ENCODE results near the gene SNRPA. TPM values are rescaled to one million over a fixed set of nuclear protein-coding genes. Genes with fewer than 3 reads are reported as not detected.

The SNRPA gene
- total and polyA plus RNA-seq, 2 of the 4 experiments (the other 2 are of a cell fraction), result 30.3 to 81.3 TPM

GRCh38 chr19:40775632-40776022 lies 24.6 kb downstream of the SNRPA start:
- no peak overlapping the region for H3K14ac ChIP-seq (replicated peaks; ENCODE audit: low read depth, low read length)
- no peak overlapping the region for H3K9ac ChIP-seq (ENCODE audit: low read depth, low read length)
- H4K5ac ChIP-seq (ENCODE audit: low read depth, low read length), result no peak overlapping the region
- H3K23ac ChIP-seq (ENCODE audit: low read depth, low read length), result no peak overlapping the region
- H4K91ac ChIP-seq (ENCODE audit: insufficient read depth, low read depth, low read length), result no peak overlapping the region
- TF ChIP-seq NFE2L2 (IDR thresholded peaks at IDR 0.05; ENCODE audit: low read depth, low read length), result no peak
- no peak for TF ChIP-seq SMC3 (IDR thresholded peaks at IDR 0.05; ENCODE audit: low read depth, low read length)
- TF ChIP-seq CHD1 (IDR thresholded peaks at IDR 0.05; ENCODE audit: low read depth, low read length), result no peak
- TF ChIP-seq RAD21 (IDR thresholded peaks at IDR 0.05; ENCODE audit: low read length), result no peak
- TF ChIP-seq CTCF (conservative IDR thresholded peaks at IDR 0.05; ENCODE audit: low read depth, low read length), result no peak
- no peak for TF ChIP-seq MAFK (IDR thresholded peaks at IDR 0.05; ENCODE audit: low read depth, low read length)
- no peak for TF ChIP-seq POLR2A (IDR thresholded peaks at IDR 0.05; ENCODE audit: low read depth, low read length)
- no peak for TF ChIP-seq MAZ (IDR thresholded peaks at IDR 0.05; ENCODE audit: borderline replicate concordance, low read depth, low read length)
- no peak for TF ChIP-seq FOS (IDR thresholded peaks at IDR 0.05; ENCODE audit: low read depth, low read length)
- no peak for TF ChIP-seq BHLHE40 (IDR thresholded peaks at IDR 0.05; ENCODE audit: low read depth, low read length)
- TF ChIP-seq, protein P1, sequence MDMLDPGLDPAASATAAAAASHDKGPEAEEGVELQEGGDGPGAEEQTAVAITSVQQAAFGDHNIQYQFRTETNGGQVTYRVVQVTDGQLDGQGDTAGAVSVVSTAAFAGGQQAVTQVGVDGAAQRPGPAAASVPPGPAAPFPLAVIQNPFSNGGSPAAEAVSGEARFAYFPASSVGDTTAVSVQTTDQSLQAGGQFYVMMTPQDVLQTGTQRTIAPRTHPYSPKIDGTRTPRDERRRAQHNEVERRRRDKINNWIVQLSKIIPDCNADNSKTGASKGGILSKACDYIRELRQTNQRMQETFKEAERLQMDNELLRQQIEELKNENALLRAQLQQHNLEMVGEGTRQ (IDR thresholded peaks at IDR 0.05; ENCODE audit: low read depth, low read length), result no peak
- no peak for TF ChIP-seq CEBPB (IDR thresholded peaks at IDR 0.05; ENCODE audit: low read depth, low read length)
- ChIA-PET POLR2A (ENCODE audit: unreplicated experiment) (no interaction called here), CTCF (no interaction called here)
- no peak for DNase-seq
- H3K27me3 ChIP-seq (ENCODE audit: control insufficient read depth, insufficient read depth, low read length), result no peaks in the 10 kb centered on the region
- peaks cover 8 to 15% of the 10 kb centered on the region in 2 experiments; a peak in 3 of 4 replicates for H3K79me1 ChIP-seq (ENCODE audit: low read depth in 1 of 2, low read length in 2 of 2)
- peaks cover 9% of the 10 kb centered on the region; the same call in 1 of the 2 replicates for H4K20me1 ChIP-seq (ENCODE audit: insufficient read depth, low read length)
- H2AK9ac ChIP-seq (replicated peaks; ENCODE audit: low read depth, low read length, poor library complexity), result no peak overlapping the region
- H3K9me3 ChIP-seq (ENCODE audit: control insufficient read depth, insufficient read depth, low read length), result peaks cover 2% of the 10 kb centered on the region; the same call in 1 of the 2 replicates
- H2BK20ac ChIP-seq (ENCODE audit: low read depth, low read length), result no peak overlapping the region
- H2BK120ac ChIP-seq (ENCODE audit: low read depth, low read length), result no peak overlapping the region
- H4K8ac ChIP-seq (ENCODE audit: low read depth in 2 of 2, low read length in 2 of 2), result no peak overlapping the region
- no peak overlapping the region for H3K56ac ChIP-seq (ENCODE audit: extremely low read depth, insufficient read depth, low read length)
- H3K18ac ChIP-seq (ENCODE audit: low read depth, low read length), result no peak overlapping the region
- H3K4ac ChIP-seq (ENCODE audit: low read depth, low read length), result no peak overlapping the region
- dilution Hi-C loops (cut with HindIII; ENCODE audit: low sequenced_read_pairs, unreplicated experiment) (no loop called here), intact Hi-C loops (cut with micrococcal nuclease) (no loop called here), in situ Hi-C loops (cut with MboI; ENCODE audit: low sequenced_read_pairs) (no loop called here)
- H3K4me1 ChIP-seq (ENCODE audit: control insufficient read depth, insufficient read depth, low read length), result peaks cover 6% of the 10 kb centered on the region
- no peak overlapping the region for H2AFZ ChIP-seq (replicated peaks; ENCODE audit: low read length, poor library complexity)
- no peaks in the 10 kb centered on the region for H3K36me3 ChIP-seq (ENCODE audit: control insufficient read depth, insufficient read depth, low read length)
- H3K9me1 ChIP-seq (ENCODE audit: insufficient read depth, low read length), result peaks cover 7% of the 10 kb centered on the region; the same call in 1 of the 2 replicates
- H3K4me2 ChIP-seq (ENCODE audit: low read depth, low read length), result no peak overlapping the region
- H2AK5ac ChIP-seq (ENCODE audit: low read depth, low read length), result no peak overlapping the region
- no peak overlapping the region for H3K4me3 ChIP-seq (ENCODE audit: insufficient read depth, low read depth, low read length)
- no peak overlapping the region for H3K27ac ChIP-seq (ENCODE audit: insufficient read depth, low read length)
- 91% methylated on average over 4 of the region's 10 CpGs; no CpG with 5 or more reads in 1 of the 2 experiments for WGBS, 2 experiments (ENCODE audit: extremely low coverage in 2 of 2, insufficient read length in 1 of 2)
- ATAC-seq (ENCODE audit: low read depth), result no peak
- no TSS peak for BruUV-seq (replicated peaks)
- no peak overlapping the region for H2BK15ac ChIP-seq (ENCODE audit: low read depth, low read length)
- H2BK5ac ChIP-seq (ENCODE audit: low read depth, low read length, poor library complexity, severe bottlenecking), result no peak overlapping the region
